Measurements from ENCODE around the gene CARD6. TPM values are rescaled to one million over a fixed set of nuclear protein-coding genes. Genes with fewer than 3 reads are reported as not detected.
"Not testable (repeated sequence)": the region's sequence is repeated elsewhere in the genome, so short reads cannot be mapped to it uniquely, and the experiment has no call there.

Gene CARD6
- polyA plus RNA-seq: 1 to 10 TPM; 1.5 to 8.8 (median 6.8) TPM
- long read RNA-seq, donor 1: 0 reads
- long read RNA-seq, donor 2: 0 reads
- long read RNA-seq, donor 3: 0 reads
- long read RNA-seq, donor 4: 0 reads
- long read RNA-seq, donor 5: 0 reads
- long read RNA-seq, donor 6: 0 reads
- long read RNA-seq, donor 7, full-length matches to known transcripts: 1 of 1 reads
- long read RNA-seq, donor 7, partial matches to known transcripts: 0 of 1 reads
- long read RNA-seq, donor 7, other reads (novel, unspliced or antisense): 0 of 1 reads
- long read RNA-seq, donor 8: 0 reads
- long read RNA-seq, donor 9: 0 reads
- long read RNA-seq, donor 10: 0 reads

DNA sequence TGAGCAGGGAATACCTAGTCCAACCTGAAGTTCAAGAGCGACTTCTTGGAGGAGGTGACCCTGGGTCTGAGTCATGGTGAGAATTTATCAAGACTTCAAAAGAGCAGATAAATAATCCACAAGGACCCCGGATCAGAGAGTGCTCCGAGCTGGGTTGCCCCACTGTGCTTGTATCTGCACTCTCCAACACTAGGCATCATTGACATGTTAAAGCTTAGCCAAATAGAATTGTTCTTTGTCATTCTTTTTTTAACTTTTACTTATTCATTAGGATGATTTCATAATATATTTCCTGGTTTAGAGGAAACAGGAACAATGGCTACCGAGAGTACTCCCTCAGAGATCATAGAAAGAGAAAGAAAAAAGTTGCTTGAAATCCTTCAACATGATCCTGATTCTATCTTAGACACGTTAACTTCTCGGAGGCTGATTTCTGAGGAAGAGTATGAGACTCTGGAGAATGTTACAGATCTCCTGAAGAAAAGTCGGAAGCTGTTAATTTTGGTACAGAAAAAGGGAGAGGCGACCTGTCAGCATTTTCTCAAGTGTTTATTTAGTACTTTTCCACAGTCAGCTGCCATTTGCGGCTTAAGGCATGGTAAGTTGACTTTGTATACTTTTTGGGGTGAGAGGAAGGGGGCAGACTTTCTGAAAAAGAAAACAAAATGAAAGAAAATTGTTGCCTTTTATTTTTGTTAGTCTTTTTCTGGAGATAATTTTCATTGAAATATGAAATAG lies at the start of gene CARD6:
Gene CARD6 (plus strand): TSS at position 300 of the 738 bp plus-strand sequence. CDS start 16 bp downstream, at position 316.
- FAIRE-seq (no peak), DNase-seq (peak; percentile 49 to 63)
- H3K9me3 ChIP-seq (ENCODE audit: control insufficient read depth in 2 of 2, insufficient read depth in 1 of 2, low read depth in 1 of 2, low read length in 1 of 2): no peaks in the 10 kb centered on the region
- H3K27me3 ChIP-seq (ENCODE audit: control insufficient read depth in 3 of 3, insufficient read depth in 3 of 3, low read length in 3 of 3): no peaks in the 10 kb centered on the region
- peak within 1 kb of the TSS in 2 of 3 donors; percentile 55 to 57 for H3K4me3 ChIP-seq (ENCODE audit: low read depth in 1 of 3, low read length in 3 of 3)
- H3K4me1 ChIP-seq (ENCODE audit: control insufficient read depth in 3 of 3, insufficient read depth in 2 of 3, low read depth in 1 of 3, low read length in 2 of 3): peaks cover 0 to 2% (median 0%) of the 10 kb centered on the region in 3 donors
- H3K36me3 ChIP-seq (ENCODE audit: control insufficient read depth in 3 of 3, insufficient read depth in 2 of 3, low read depth in 1 of 3, low read length in 3 of 3): no peaks in the 10 kb centered on the region
- H3K27ac ChIP-seq (ENCODE audit: low read depth in 1 of 3, low read length in 2 of 3): peak within 1 kb of the TSS; percentile 64 to 96 (median 78)
- 5 to 15% (median 12%) methylated on average over 9 of the region's 9 CpGs for WGBS, 3 donors

DNA sequence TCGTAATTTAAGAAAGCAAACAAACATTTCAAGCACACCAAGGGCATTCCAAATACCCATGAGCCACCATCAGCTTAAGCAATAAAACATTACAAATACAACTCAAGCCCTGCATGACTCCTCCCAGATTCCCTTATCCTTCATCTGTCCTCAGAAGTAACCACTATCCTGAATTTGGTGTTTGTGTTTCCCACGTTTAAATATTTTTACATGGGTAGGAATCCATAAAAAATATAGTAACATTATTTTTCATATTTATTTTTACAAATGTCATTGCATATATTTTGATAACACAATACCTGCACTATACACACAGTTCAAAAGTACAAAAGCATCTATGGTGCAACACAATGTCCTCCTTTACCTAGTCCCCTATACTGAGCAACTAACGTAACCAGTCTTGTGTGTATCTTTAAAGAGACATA lies 49.4 kb upstream of the CARD6 start:
- H3K9me3 ChIP-seq (ENCODE audit: control insufficient read depth in 2 of 2, insufficient read depth in 1 of 2, low read depth in 1 of 2, low read length in 1 of 2): peaks cover 0 to 3% of the 10 kb centered on the region in 2 donors
- WGBS, 3 donors: 13 to 54% (median 30%) methylated on average over 3 of the region's 3 CpGs
- no peak for FAIRE-seq
- peaks cover 3 to 10% (median 9%) of the 10 kb centered on the region in 3 donors for H3K4me1 ChIP-seq (ENCODE audit: control insufficient read depth in 3 of 3, insufficient read depth in 2 of 3, low read depth in 1 of 3, low read length in 2 of 3)
- no peak overlapping the region for H3K4me3 ChIP-seq (ENCODE audit: low read depth in 1 of 3, low read length in 3 of 3)
- peaks cover 0 to 10% (median 0%) of the 10 kb centered on the region in 3 donors for H3K36me3 ChIP-seq (ENCODE audit: control insufficient read depth in 3 of 3, insufficient read depth in 2 of 3, low read depth in 1 of 3, low read length in 3 of 3)
- DNase-seq: peak; percentile 68 to 71
- H3K27me3 ChIP-seq (ENCODE audit: control insufficient read depth in 3 of 3, insufficient read depth in 3 of 3, low read length in 3 of 3): no peaks in the 10 kb centered on the region
- peak overlapping the region in 1 of 3 donors; percentile 24 for H3K27ac ChIP-seq (ENCODE audit: low read depth in 1 of 3, low read length in 2 of 3)

DNA sequence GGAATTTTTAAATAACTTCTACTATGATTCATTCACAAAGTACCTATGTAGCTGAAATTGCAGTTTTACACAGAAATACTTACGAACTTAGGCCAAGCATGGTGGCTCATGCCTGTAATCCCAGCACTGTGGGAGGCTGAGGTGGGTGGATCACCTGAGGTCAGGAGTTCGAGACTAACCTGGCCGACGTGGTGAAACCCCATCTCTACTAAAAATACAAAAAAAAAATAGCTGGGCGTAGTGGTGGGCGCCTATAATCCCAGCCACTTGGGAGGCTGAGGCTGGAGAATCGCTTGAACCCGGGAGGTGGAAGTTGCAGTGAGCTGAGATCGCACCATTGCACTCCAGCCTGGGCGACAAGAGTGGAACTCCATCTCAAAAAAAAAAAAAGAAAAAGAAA lies 48.5 kb upstream of the CARD6 start:
- H3K27me3 ChIP-seq (ENCODE audit: control insufficient read depth in 3 of 3, insufficient read depth in 3 of 3, low read length in 3 of 3); FAIRE-seq; H3K4me1 ChIP-seq (ENCODE audit: control insufficient read depth in 3 of 3, insufficient read depth in 2 of 3, low read depth in 1 of 3, low read length in 2 of 3); DNase-seq; H3K36me3 ChIP-seq (ENCODE audit: control insufficient read depth in 3 of 3, insufficient read depth in 2 of 3, low read depth in 1 of 3, low read length in 3 of 3); H3K9me3 ChIP-seq (ENCODE audit: control insufficient read depth in 2 of 2, insufficient read depth in 1 of 2, low read depth in 1 of 2, low read length in 1 of 2); H3K4me3 ChIP-seq (ENCODE audit: low read depth in 1 of 3, low read length in 3 of 3); H3K27ac ChIP-seq (ENCODE audit: low read depth in 1 of 3, low read length in 2 of 3): not testable (repeated sequence)
- 92 to 94% (median 93%) methylated on average over 9 to 10 of the region's 10 CpGs for WGBS, 3 donors

- not testable (repeated sequence) for H3K4me1 ChIP-seq (ENCODE audit: control insufficient read depth in 3 of 3, insufficient read depth in 2 of 3, low read depth in 1 of 3, low read length in 2 of 3); FAIRE-seq; H3K27ac ChIP-seq (ENCODE audit: low read depth in 1 of 3, low read length in 2 of 3); H3K27me3 ChIP-seq (ENCODE audit: control insufficient read depth in 3 of 3, insufficient read depth in 3 of 3, low read length in 3 of 3); H3K36me3 ChIP-seq (ENCODE audit: control insufficient read depth in 3 of 3, insufficient read depth in 2 of 3, low read depth in 1 of 3, low read length in 3 of 3); H3K4me3 ChIP-seq (ENCODE audit: low read depth in 1 of 3, low read length in 3 of 3); DNase-seq; H3K9me3 ChIP-seq (ENCODE audit: control insufficient read depth in 2 of 2, insufficient read depth in 1 of 2, low read depth in 1 of 2, low read length in 1 of 2)
Observed at GRCh38 chr5:40794340-40794739, 46.8 kb upstream of the CARD6 start.

DNA sequence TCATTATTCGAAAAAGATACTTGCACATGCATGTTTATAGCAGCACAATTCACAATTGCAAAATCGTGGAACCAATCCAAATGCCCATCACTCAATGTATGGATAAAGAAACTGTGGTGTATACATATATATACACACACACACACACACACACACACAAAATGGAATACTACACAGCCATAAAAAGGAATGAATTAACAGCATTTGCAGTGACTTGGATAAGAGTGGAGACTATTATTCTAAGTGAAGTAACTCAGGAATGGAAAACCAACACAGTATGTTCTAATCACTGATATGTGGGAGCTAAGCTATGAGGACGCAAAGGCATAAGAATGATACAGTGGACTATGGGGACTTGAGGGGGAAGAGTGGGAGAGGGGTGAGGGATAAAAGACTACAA lies 46.3 kb upstream of the CARD6 start:
- not testable (repeated sequence) for DNase-seq; H3K27me3 ChIP-seq (ENCODE audit: control insufficient read depth in 3 of 3, insufficient read depth in 3 of 3, low read length in 3 of 3); H3K36me3 ChIP-seq (ENCODE audit: control insufficient read depth in 3 of 3, insufficient read depth in 2 of 3, low read depth in 1 of 3, low read length in 3 of 3); H3K9me3 ChIP-seq (ENCODE audit: control insufficient read depth in 2 of 2, insufficient read depth in 1 of 2, low read depth in 1 of 2, low read length in 1 of 2); H3K4me1 ChIP-seq (ENCODE audit: control insufficient read depth in 3 of 3, insufficient read depth in 2 of 3, low read depth in 1 of 3, low read length in 2 of 3); FAIRE-seq; H3K4me3 ChIP-seq (ENCODE audit: low read depth in 1 of 3, low read length in 3 of 3); H3K27ac ChIP-seq (ENCODE audit: low read depth in 1 of 3, low read length in 2 of 3)
- WGBS, 3 donors: 70 to 90% (median 85%) methylated on average over 3 of the region's 3 CpGs

DNA sequence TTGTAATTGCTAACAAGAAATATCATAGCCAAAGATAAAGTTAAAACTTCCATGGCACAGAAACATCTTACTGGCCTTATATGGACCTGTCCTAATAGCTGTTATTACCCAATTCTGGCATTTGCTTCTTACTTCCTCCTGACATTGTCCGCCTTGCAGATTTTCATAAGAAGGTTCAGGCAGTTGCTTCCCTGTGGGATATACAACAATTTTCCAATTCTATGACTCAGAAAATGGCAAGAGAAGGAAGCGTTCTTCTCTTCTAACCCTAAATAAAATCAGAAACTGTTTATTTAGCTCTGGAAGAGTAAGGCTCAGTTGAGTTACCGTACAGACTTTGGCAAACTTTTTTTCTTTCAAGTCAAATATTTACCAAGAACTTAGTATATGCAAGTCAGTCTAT lies 44.7 kb upstream of the CARD6 start:
- H3K27ac ChIP-seq (ENCODE audit: low read depth in 1 of 3, low read length in 2 of 3): peak overlapping the region in 2 of 3 donors; percentile 34 to 98

GRCh38 chr5:40797273-40798011 lies 43.7 kb upstream of the CARD6 start:
- H3K27ac ChIP-seq (ENCODE audit: low read depth in 1 of 3, low read length in 2 of 3): peak overlapping the region; percentile 38 to 99 (median 98)
- WGBS, 3 donors: 0 to 1% (median 0%) methylated on average over 52 to 56 of the region's 56 CpGs
- no peak for FAIRE-seq
- peaks cover 2 to 6% (median 5%) of the 10 kb centered on the region in 3 donors for H3K4me1 ChIP-seq (ENCODE audit: control insufficient read depth in 3 of 3, insufficient read depth in 2 of 3, low read depth in 1 of 3, low read length in 2 of 3)
- H3K27me3 ChIP-seq (ENCODE audit: control insufficient read depth in 3 of 3, insufficient read depth in 3 of 3, low read length in 3 of 3): no peaks in the 10 kb centered on the region
- peak overlapping the region; percentile 84 to 99 (median 96) for H3K4me3 ChIP-seq (ENCODE audit: low read depth in 1 of 3, low read length in 3 of 3)
- no peaks in the 10 kb centered on the region for H3K9me3 ChIP-seq (ENCODE audit: control insufficient read depth in 2 of 2, insufficient read depth in 1 of 2, low read depth in 1 of 2, low read length in 1 of 2)
- peak; percentile 66 to 86 for DNase-seq
- peaks cover 0 to 3% (median 0%) of the 10 kb centered on the region in 3 donors for H3K36me3 ChIP-seq (ENCODE audit: control insufficient read depth in 3 of 3, insufficient read depth in 2 of 3, low read depth in 1 of 3, low read length in 3 of 3)

More for the DNA sequence above, 44.7 kb upstream of the CARD6 start:
- DNase-seq: peak; percentile 49 to 52
- H3K36me3 ChIP-seq (ENCODE audit: control insufficient read depth in 3 of 3, insufficient read depth in 2 of 3, low read depth in 1 of 3, low read length in 3 of 3): peaks cover 0 to 3% (median 0%) of the 10 kb centered on the region in 3 donors
- H3K4me1 ChIP-seq (ENCODE audit: control insufficient read depth in 3 of 3, insufficient read depth in 2 of 3, low read depth in 1 of 3, low read length in 2 of 3): peaks cover 2 to 9% (median 6%) of the 10 kb centered on the region in 3 donors
- H3K27me3 ChIP-seq (ENCODE audit: control insufficient read depth in 3 of 3, insufficient read depth in 3 of 3, low read length in 3 of 3): no peaks in the 10 kb centered on the region
- 8 to 20% (median 14%) methylated on average over 3 of the region's 3 CpGs for WGBS, 3 donors
- no peak for FAIRE-seq
- peak overlapping the region in 2 of 3 donors; percentile 84 to 96 for H3K4me3 ChIP-seq (ENCODE audit: low read depth in 1 of 3, low read length in 3 of 3)
- H3K9me3 ChIP-seq (ENCODE audit: control insufficient read depth in 2 of 2, insufficient read depth in 1 of 2, low read depth in 1 of 2, low read length in 1 of 2): no peaks in the 10 kb centered on the region

Measured in small intestine (tissue), 16 donors.